Trophoblast cell (in vitro differentiated cells and primary cell): ENCODE data around the gene PPP1R27.

ENCODE experiments used
- DNase-seq, 2 donors: peaks; one replicate each; pipeline ENCODE4 v3.0.0-alpha.2; 2016
- H2AFZ ChIP-seq: 2 replicates; pipeline ENCODE4 v1.6.1; 2013; ENCODE audit warnings: low read length, moderate library complexity, mild to moderate bottlenecking; ENCODE audit not compliant: insufficient read depth, poor library complexity
- H2AK5ac ChIP-seq: 2 replicates; pipeline ENCODE4 v1.6.1; 2013; ENCODE audit warnings: mild to moderate bottlenecking, low read length
- H2BK120ac ChIP-seq: 2 replicates; pipeline ENCODE4 v1.6.1; 2013; ENCODE audit warnings: low read length, mild to moderate bottlenecking, moderate library complexity; ENCODE audit not compliant: insufficient read depth, poor library complexity
- H2BK12ac ChIP-seq: 2 replicates; pipeline ENCODE4 v1.6.1; 2013; ENCODE audit warnings: mild to moderate bottlenecking, low read length, moderate library complexity
- H2BK5ac ChIP-seq: 2 replicates; pipeline ENCODE4 v1.6.1; 2013; ENCODE audit warnings: low read length, low read depth, moderate library complexity, mild to moderate bottlenecking; ENCODE audit not compliant: poor library complexity
- H3K14ac ChIP-seq: 2 replicates; pipeline ENCODE4 v1.6.1; 2013; ENCODE audit warnings: mild to moderate bottlenecking, low read length
- H3K18ac ChIP-seq: 2 replicates; pipeline ENCODE4 v1.6.1; 2013; ENCODE audit warnings: mild to moderate bottlenecking, low read length
- H3K23ac ChIP-seq: 2 replicates; pipeline ENCODE4 v1.6.1; 2013; ENCODE audit warnings: low read length
- H3K27ac ChIP-seq: 2 replicates; pipeline ENCODE4 v1.5.1; 2013; ENCODE audit warnings: low read depth, mild to moderate bottlenecking, inconsistent platforms, low read length, moderate library complexity
- H3K27me3 ChIP-seq: 2 replicates; pipeline ENCODE4 v1.6.1; 2013; ENCODE audit warnings: inconsistent platforms, mild to moderate bottlenecking, low read length, moderate library complexity; ENCODE audit not compliant: insufficient read depth
- H3K36me3 ChIP-seq, 2 experiments: 1 replicate in 1 of 2; 2 replicates in 1 of 2; pipeline ENCODE4 v1.6.1; 2013; ENCODE audit warnings: low read length in 2 of 2, mild to moderate bottlenecking in 2 of 2, moderate library complexity in 1 of 2; ENCODE audit not compliant: insufficient read depth in 2 of 2, control insufficient read depth in 1 of 2
- H3K4ac ChIP-seq: 2 replicates; pipeline ENCODE4 v1.6.1; 2013; ENCODE audit warnings: low read depth, mild to moderate bottlenecking, low read length, moderate library complexity
- H3K4me1 ChIP-seq, 2 experiments: 1 replicate in 1 of 2; 2 replicates in 1 of 2; pipeline ENCODE4 v1.6.1; 2013; ENCODE audit warnings: low read length in 2 of 2, mild to moderate bottlenecking in 2 of 2, moderate library complexity in 1 of 2; ENCODE audit not compliant: insufficient read depth in 2 of 2, control insufficient read depth in 1 of 2
- H3K4me2 ChIP-seq: 2 replicates; pipeline ENCODE4 v1.6.1; 2013; ENCODE audit warnings: inconsistent platforms, mild to moderate bottlenecking, low read length, moderate library complexity
- H3K4me3 ChIP-seq: 2 replicates; pipeline ENCODE4 v1.5.1; 2013; ENCODE audit warnings: mild to moderate bottlenecking, low read depth, low read length, inconsistent platforms
- H3K79me1 ChIP-seq: one replicate; pipeline ENCODE4 v1.6.1; 2013; ENCODE audit warnings: low read length
- H3K79me2 ChIP-seq: 2 replicates; pipeline ENCODE4 v1.6.1; 2013; ENCODE audit warnings: low read length, mild to moderate bottlenecking; ENCODE audit not compliant: control insufficient read depth, insufficient read depth, poor library complexity
- H3K9ac ChIP-seq: 2 replicates; pipeline ENCODE4 v1.6.1; 2013; ENCODE audit warnings: mild to moderate bottlenecking, low read length
- H3K9me3 ChIP-seq: 2 replicates; pipeline ENCODE4 v1.6.1; 2013; ENCODE audit warnings: low read depth, mild to moderate bottlenecking, control low read depth, inconsistent platforms, low read length; ENCODE audit not compliant: insufficient read depth
- H4K12ac ChIP-seq: 2 replicates; pipeline ENCODE4 v1.6.1; 2013; ENCODE audit warnings: low read depth, mild to moderate bottlenecking, low read length, moderate library complexity
- H4K8ac ChIP-seq: 2 replicates; pipeline ENCODE4 v1.6.1; 2013; ENCODE audit warnings: low read depth, mild to moderate bottlenecking, low read length, moderate library complexity
- H4K91ac ChIP-seq: one replicate; pipeline ENCODE4 v1.6.1; 2013; ENCODE audit warnings: low read depth, mild to moderate bottlenecking, low read length, moderate library complexity
- WGBS: extraction: QIAGEN DNeasy Blood & Tissue Kit; methylation state at CpG from one replicate; pipeline ENCODE4 v1.1.7; 2013; ENCODE audit warnings: missing lambda C conversion rate; ENCODE audit not compliant: insufficient read length, insufficient coverage; ENCODE audit errors: extremely low coverage; 5-methylcytosine and 5-hydroxymethylcytosine counted together

The PPP1R27 gene

GRCh38 chr17:81844327-81844851, 9.5 kb upstream of the PPP1R27 start:
- Histone ChIP-seq H2AK5ac (no peak overlapping the region), H3K79me2 (no peaks in the 10 kb centered on the region), H4K12ac (no peak overlapping the region), H3K36me3 (peaks cover 64 to 68% of the 10 kb centered on the region in 2 experiments), H3K18ac (no peak overlapping the region), H2BK120ac (no peak overlapping the region), H3K27ac (no peak overlapping the region), H3K9ac (no peak overlapping the region), H3K4me3 (no peak overlapping the region), H2BK5ac (no peak overlapping the region), H4K91ac (no peak overlapping the region), H4K8ac (no peak overlapping the region), H3K14ac (no peak overlapping the region), H2AFZ (no peak overlapping the region), H3K4ac (no peak overlapping the region), H3K9me3 (peaks cover 4% of the 10 kb centered on the region), H3K4me1 (peaks cover 7 to 11% of the 10 kb centered on the region in 2 experiments), H3K23ac (no peak overlapping the region), H2BK12ac (no peak overlapping the region), H3K4me2 (no peak overlapping the region), H3K79me1 (no peaks in the 10 kb centered on the region), H3K27me3 (no peaks in the 10 kb centered on the region)
- DNase-seq = no peak
- WGBS = no CpG with 5 or more reads among the region's 14 CpGs

GRCh38 chr17:81843713-81844326, 9.0 kb upstream of the PPP1R27 start:
- Histone ChIP-seq H3K27ac (no peak overlapping the region), H2BK12ac (no peak overlapping the region), H3K4me3 (no peak overlapping the region), H3K79me2 (no peaks in the 10 kb centered on the region), H4K8ac (no peak overlapping the region), H2BK120ac (no peak overlapping the region), H3K4me2 (no peak overlapping the region), H4K91ac (no peak overlapping the region), H3K79me1 (peaks cover 5% of the 10 kb centered on the region), H3K14ac (no peak overlapping the region), H2AK5ac (no peak overlapping the region), H4K12ac (no peak overlapping the region), H3K27me3 (no peaks in the 10 kb centered on the region), H3K4me1 (peaks cover 13 to 16% of the 10 kb centered on the region in 2 experiments), H3K4ac (no peak overlapping the region), H2BK5ac (no peak overlapping the region), H2AFZ (no peak overlapping the region), H3K23ac (no peak overlapping the region), H3K36me3 (peaks cover 59 to 64% of the 10 kb centered on the region in 2 experiments), H3K9ac (no peak overlapping the region), H3K9me3 (peaks cover 4% of the 10 kb centered on the region), H3K18ac (no peak overlapping the region)
- WGBS = no CpG with 5 or more reads among the region's 30 CpGs
- DNase-seq = no peak

- Histone ChIP-seq H4K12ac (no peak overlapping the region), H2AFZ (no peak overlapping the region), H2BK12ac (no peak overlapping the region), H3K9me3 (peaks cover 4% of the 10 kb centered on the region), H2BK120ac (no peak overlapping the region), H3K14ac (no peak overlapping the region), H3K4me1 (peaks cover 15 to 20% of the 10 kb centered on the region in 2 experiments), H3K27ac (peak overlapping the region; percentile 6), H3K4me3 (no peak overlapping the region), H2AK5ac (no peak overlapping the region), H3K9ac (peak overlapping the region; percentile 44), H3K18ac (no peak overlapping the region), H4K8ac (no peak overlapping the region), H3K36me3 (peaks cover 54 to 59% of the 10 kb centered on the region in 2 experiments), H3K4ac (no peak overlapping the region), H3K79me1 (peaks cover 6% of the 10 kb centered on the region), H4K91ac (no peak overlapping the region), H3K23ac (no peak overlapping the region), H3K4me2 (no peak overlapping the region), H2BK5ac (no peak overlapping the region), H3K27me3 (no peaks in the 10 kb centered on the region), H3K79me2 (no peaks in the 10 kb centered on the region)
- WGBS = no CpG with 5 or more reads among the region's 21 CpGs
- DNase-seq = no peak
These were observed 8.1 kb upstream of the PPP1R27 start for GRCh38 chr17:81842725-81843504.

GRCh38 chr17:81842378-81842724, 7.5 kb upstream of the PPP1R27 start:
- no peak overlapping the region for H3K4me3 ChIP-seq
- no peak overlapping the region for H4K12ac ChIP-seq
- H2AFZ ChIP-seq = no peak overlapping the region
- peaks cover 50 to 54% of the 10 kb centered on the region in 2 experiments for H3K36me3 ChIP-seq
- H2BK12ac ChIP-seq = no peak overlapping the region
- H2AK5ac ChIP-seq = no peak overlapping the region
- H3K23ac ChIP-seq = no peak overlapping the region
- no peak overlapping the region for H3K14ac ChIP-seq
- H4K91ac ChIP-seq = no peak overlapping the region
- no peak overlapping the region for H3K9ac ChIP-seq
- no peak overlapping the region for H3K4me2 ChIP-seq
- peaks cover 4% of the 10 kb centered on the region for H3K9me3 ChIP-seq
- H3K79me1 ChIP-seq = peaks cover 6% of the 10 kb centered on the region
- no peak for DNase-seq
- H3K27ac ChIP-seq = no peak overlapping the region
- H4K8ac ChIP-seq = no peak overlapping the region
- H3K4me1 ChIP-seq = peaks cover 16 to 20% of the 10 kb centered on the region in 2 experiments
- H3K27me3 ChIP-seq = no peaks in the 10 kb centered on the region
- H3K4ac ChIP-seq = no peak overlapping the region
- H2BK120ac ChIP-seq = no peak overlapping the region
- H3K18ac ChIP-seq = no peak overlapping the region
- no peaks in the 10 kb centered on the region for H3K79me2 ChIP-seq
- no peak overlapping the region for H2BK5ac ChIP-seq
- WGBS = no CpG with 5 or more reads among the region's 11 CpGs
